Neutrophil (primary cell): ENCODE results near the gene PROK2.

Experiments
- H3K27ac ChIP-seq: fragments of 200-600 bp; sonication (generic); 2 replicates; pipeline ENCODE4 v1.5.1; 2016; ENCODE audit warnings: mild to moderate bottlenecking, moderate library complexity
- H3K27me3 ChIP-seq: fragments of 200-600 bp; sonication (generic); 2 replicates; pipeline ENCODE4 v1.6.0; 2016; ENCODE audit warnings: mild to moderate bottlenecking
- H3K36me3 ChIP-seq: fragments of 200-600 bp; sonication (generic); 2 replicates; pipeline ENCODE4 v1.5.1; 2017
- H3K4me1 ChIP-seq, 2 experiments: fragments of 200-600 bp in 1 of 2; sonication (generic) in 1 of 2; 1 replicate in 1 of 2; 2 replicates in 1 of 2; pipeline versions ENCODE4 v1.5.1 to v1.6.1; 2013 to 2016; ENCODE audit warnings: low read depth in 1 of 2, low read length in 1 of 2, mild to moderate bottlenecking in 1 of 2, moderate library complexity in 1 of 2; ENCODE audit not compliant: control insufficient read depth in 1 of 2, insufficient read depth in 1 of 2
- H3K4me3 ChIP-seq, 2 experiments: fragments of 200-600 bp in 1 of 2; sonication (generic) in 1 of 2; 1 replicate in 1 of 2; 2 replicates in 1 of 2; pipeline ENCODE4 v1.5.1; 2013 to 2016; ENCODE audit warnings: low read depth in 1 of 2, low read length in 1 of 2, mild to moderate bottlenecking in 1 of 2, moderate library complexity in 1 of 2
- H3K9me3 ChIP-seq: fragments of 200-600 bp; sonication (generic); 2 replicates; pipeline ENCODE4 v1.5.1; 2016
- TF ChIP-seq, protein P1 (sequence below): fragments of 200-600 bp; sonication (generic); IDR thresholded peaks from 2 replicates; pipeline ENCODE4 v1.5.1; 2016; ENCODE audit warnings: antibody characterized with exemption

The PROK2 gene

DNA sequence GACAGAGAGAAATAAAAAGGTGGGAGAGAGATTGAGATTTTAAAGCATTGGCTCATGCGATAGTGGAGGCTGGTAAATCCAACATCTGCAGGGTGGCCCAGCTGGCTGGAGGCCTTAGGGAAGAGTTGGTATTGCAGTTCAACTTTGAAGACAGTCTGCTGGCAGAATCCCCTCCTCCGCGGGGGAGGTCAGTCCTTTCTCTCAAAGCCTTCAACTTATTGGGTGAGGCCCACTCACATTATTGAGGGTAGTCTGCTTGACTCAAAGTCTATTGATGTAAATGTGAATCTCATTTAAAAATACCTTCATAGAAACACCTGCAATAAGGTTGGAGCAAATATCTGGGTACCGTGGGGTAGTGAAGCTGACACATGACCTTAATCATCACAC lies 31.8 kb upstream of the PROK2 start:
- no peaks in the 10 kb centered on the region for H3K27me3 ChIP-seq
- TF ChIP-seq, protein P1, sequence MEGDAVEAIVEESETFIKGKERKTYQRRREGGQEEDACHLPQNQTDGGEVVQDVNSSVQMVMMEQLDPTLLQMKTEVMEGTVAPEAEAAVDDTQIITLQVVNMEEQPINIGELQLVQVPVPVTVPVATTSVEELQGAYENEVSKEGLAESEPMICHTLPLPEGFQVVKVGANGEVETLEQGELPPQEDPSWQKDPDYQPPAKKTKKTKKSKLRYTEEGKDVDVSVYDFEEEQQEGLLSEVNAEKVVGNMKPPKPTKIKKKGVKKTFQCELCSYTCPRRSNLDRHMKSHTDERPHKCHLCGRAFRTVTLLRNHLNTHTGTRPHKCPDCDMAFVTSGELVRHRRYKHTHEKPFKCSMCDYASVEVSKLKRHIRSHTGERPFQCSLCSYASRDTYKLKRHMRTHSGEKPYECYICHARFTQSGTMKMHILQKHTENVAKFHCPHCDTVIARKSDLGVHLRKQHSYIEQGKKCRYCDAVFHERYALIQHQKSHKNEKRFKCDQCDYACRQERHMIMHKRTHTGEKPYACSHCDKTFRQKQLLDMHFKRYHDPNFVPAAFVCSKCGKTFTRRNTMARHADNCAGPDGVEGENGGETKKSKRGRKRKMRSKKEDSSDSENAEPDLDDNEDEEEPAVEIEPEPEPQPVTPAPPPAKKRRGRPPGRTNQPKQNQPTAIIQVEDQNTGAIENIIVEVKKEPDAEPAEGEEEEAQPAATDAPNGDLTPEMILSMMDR, result no peak
- peaks cover 36 to 44% of the 10 kb centered on the region in 2 experiments for H3K4me1 ChIP-seq

DNA sequence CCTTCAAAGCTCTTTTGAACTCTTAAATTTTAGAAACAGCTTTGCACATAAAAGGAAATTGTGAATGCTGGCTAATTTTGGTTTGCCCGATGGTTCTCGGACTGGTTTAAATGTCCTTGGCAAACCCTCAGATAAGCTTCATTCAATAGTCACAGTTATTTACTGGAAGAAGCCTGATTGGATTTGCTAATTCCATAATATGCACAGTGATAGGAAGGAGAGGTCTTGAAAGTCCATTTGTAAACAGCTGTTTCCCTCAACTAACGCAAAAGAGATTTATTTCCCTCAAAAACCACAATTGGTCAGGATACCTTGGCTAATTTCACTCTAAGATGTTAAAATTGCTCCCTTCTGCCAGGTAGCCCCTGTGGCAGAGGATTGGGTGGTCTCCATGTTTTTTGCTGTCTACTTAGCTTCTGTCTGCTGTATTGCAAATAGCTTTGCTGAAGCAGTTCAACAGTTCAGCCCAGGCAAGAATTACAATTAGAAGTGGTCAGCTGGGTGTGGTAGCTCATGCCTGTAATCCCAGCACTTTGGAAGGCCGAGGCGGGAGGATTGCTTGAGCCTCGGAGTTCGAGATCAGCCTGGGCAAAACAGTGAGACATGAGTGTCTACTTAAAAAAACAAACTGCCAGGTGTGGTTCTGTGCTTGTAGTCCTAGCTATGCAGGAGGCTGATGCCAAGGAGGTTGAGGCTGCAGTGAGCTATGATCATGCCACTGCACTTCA lies 30.6 kb upstream of the PROK2 start:
- TF ChIP-seq, protein P1, result no peak
- peaks cover 49 to 57% of the 10 kb centered on the region in 2 experiments for H3K4me1 ChIP-seq
- H3K27ac ChIP-seq, result no peak overlapping the region
- H3K27me3 ChIP-seq, result no peaks in the 10 kb centered on the region
- H3K4me3 ChIP-seq, result no peak overlapping the region
- no peaks in the 10 kb centered on the region for H3K36me3 ChIP-seq
- no peaks in the 10 kb centered on the region for H3K9me3 ChIP-seq

More for the DNA sequence above, 31.8 kb upstream of the PROK2 start:
- no peaks in the 10 kb centered on the region for H3K36me3 ChIP-seq
- H3K27ac ChIP-seq, result no peak overlapping the region
- no peaks in the 10 kb centered on the region for H3K9me3 ChIP-seq
- H3K4me3 ChIP-seq, result no peak overlapping the region

DNA sequence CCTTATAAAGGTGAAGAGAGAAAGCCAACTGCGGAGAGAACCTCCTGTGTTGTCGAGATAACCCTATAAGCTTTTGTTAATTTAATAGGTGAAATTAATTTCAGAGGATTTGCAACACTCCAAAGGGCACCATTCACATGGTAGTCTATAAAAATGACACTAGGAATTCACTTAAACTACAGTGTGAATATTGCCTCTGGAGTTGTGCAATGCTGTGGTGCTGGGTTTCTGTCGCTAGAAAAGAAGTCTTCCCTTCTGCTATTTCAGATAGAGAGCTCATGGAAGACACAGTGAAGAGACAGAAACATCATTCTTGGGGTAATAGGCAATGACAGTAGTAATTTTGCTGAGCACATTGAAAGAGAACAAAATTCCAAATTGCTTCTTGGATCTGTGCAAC lies 28.8 kb upstream of the PROK2 start:
- peaks cover 66 to 72% of the 10 kb centered on the region in 2 experiments for H3K4me1 ChIP-seq
- H3K4me3 ChIP-seq, result no peak overlapping the region
- no peaks in the 10 kb centered on the region for H3K9me3 ChIP-seq
- peak overlapping the region; percentile 93 for H3K27ac ChIP-seq
- TF ChIP-seq, protein P1, result no peak
- no peaks in the 10 kb centered on the region for H3K36me3 ChIP-seq
- no peaks in the 10 kb centered on the region for H3K27me3 ChIP-seq

DNA sequence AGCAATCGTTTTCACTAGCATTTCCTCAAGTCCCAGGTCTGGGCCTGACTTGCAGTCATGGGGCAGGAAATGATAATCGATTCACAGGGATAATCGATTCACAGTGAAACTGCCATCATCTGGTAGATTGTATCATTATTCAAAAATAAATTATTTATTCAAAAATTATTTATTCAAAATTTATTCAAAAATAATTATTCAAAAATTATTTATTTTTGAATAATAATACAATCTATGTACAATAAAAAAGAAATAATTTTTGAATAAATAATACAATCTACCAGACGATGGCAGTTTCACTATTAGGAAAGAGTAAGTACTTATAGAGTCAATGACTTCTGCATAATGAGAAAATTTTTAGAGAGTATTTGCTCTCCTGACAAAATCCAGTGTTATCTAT lies 28.1 kb upstream of the PROK2 start:
- H3K4me1 ChIP-seq, result peaks cover 66 to 70% of the 10 kb centered on the region in 2 experiments
- TF ChIP-seq, protein P1, result no peak
- no peaks in the 10 kb centered on the region for H3K9me3 ChIP-seq
- peak overlapping the region; percentile 93 for H3K27ac ChIP-seq
- no peak overlapping the region for H3K4me3 ChIP-seq
- no peaks in the 10 kb centered on the region for H3K27me3 ChIP-seq
- H3K36me3 ChIP-seq, result no peaks in the 10 kb centered on the region

DNA sequence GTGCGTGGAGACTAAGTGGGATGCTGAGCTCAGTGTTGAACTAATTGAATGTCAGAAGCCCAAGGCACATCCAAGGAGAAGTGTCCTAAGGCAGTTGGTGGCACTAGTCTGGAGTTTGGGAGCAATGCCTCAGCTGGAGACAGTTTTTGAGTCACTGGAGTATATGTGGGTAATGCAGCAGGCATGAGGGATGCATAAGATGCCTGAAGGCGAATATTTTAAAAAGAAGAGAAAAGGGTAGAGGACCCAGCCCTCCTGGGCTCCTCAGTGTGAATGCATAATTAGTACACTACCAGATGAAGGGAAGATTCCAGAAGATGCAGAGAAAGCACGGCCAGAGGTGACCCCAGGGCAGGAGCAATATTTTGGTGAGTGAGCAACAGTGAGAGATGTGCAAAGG lies 25.1 kb upstream of the PROK2 start:
- peaks cover 89 to 91% of the 10 kb centered on the region in 2 experiments for H3K4me1 ChIP-seq
- H3K36me3 ChIP-seq, result no peaks in the 10 kb centered on the region
- H3K27me3 ChIP-seq, result no peaks in the 10 kb centered on the region
- peak overlapping the region; percentile 93 for H3K27ac ChIP-seq
- no peaks in the 10 kb centered on the region for H3K9me3 ChIP-seq
- TF ChIP-seq, protein P1, result no peak
- no peak overlapping the region for H3K4me3 ChIP-seq
